ENCODE data around the gene PSEN2. TPM values are rescaled to one million over a fixed set of nuclear protein-coding genes. Genes with fewer than 3 reads are reported as not detected.

PSEN2 gene
- total and polyA plus RNA-seq, 2 of the 8 experiments (the other 6 are each of a cell fraction or from before 2014, with no cell fraction given), result 22.9 to 29.0 TPM

- FAIRE-seq (no peak), DNase-seq (ENCODE audit: low read depth in 1 of 2, low spot score in 2 of 2) (no peak)
- H2AK5ac ChIP-seq (ENCODE audit: low read depth, low read length), result no peak overlapping the region
- H3K4me2 ChIP-seq (ENCODE audit: insufficient read depth in 1 of 2, low read depth in 2 of 2, low read length in 2 of 2), result no peak overlapping the region
- ChIA-PET POLR2A (ENCODE audit: partially characterized antibody) (no interaction called here), CTCF (ENCODE audit: partially characterized antibody) (interaction anchor here (0.8 to 8.6 kb wide), 5 partner anchors 33 to 191 kb away, joined by 3 to 184 read pairs (median 3); no protein-coding TSS in a partner anchor)
- no peak overlapping the region for H4K5ac ChIP-seq (ENCODE audit: insufficient read length, low read depth, low read length)
- no peaks in the 10 kb centered on the region for H3K79me2 ChIP-seq (ENCODE audit: control insufficient read depth in 1 of 2, insufficient read depth in 2 of 2, low read length in 2 of 2)
- H3K27ac ChIP-seq (ENCODE audit: low read depth, low read length), result no peak overlapping the region
- no peak overlapping the region for H3K4ac ChIP-seq (replicated peaks; ENCODE audit: insufficient read length, low read depth, low read length)
- H2BK12ac ChIP-seq (ENCODE audit: low read depth, low read length), result no peak overlapping the region
- H3K36me3 ChIP-seq (ENCODE audit: control insufficient read depth in 2 of 4, insufficient read depth in 4 of 4, low read length in 3 of 4), result no peaks in the 10 kb centered on the region
- no peak overlapping the region for H2AFZ ChIP-seq (ENCODE audit: low read length)
- H3K14ac ChIP-seq (ENCODE audit: insufficient read length), result no peak overlapping the region
- no peak overlapping the region for H3K23ac ChIP-seq (ENCODE audit: insufficient read length)
- no peaks in the 10 kb centered on the region for H4K20me1 ChIP-seq (replicated peaks in 1 of 2; ENCODE audit: control insufficient read depth in 1 of 2, insufficient read depth in 2 of 2, low read length in 2 of 2)
- no peak overlapping the region for H2BK120ac ChIP-seq (replicated peaks; ENCODE audit: low read depth, low read length)
- no peaks in the 10 kb centered on the region; a peak in 2 of 7 replicates for H3K4me1 ChIP-seq (replicated peaks in 1 of 4; ENCODE audit: control insufficient read depth in 3 of 4, insufficient read depth in 4 of 4, low read length in 3 of 4)
- no peak overlapping the region for H3K56ac ChIP-seq (replicated peaks; ENCODE audit: insufficient read length, low read depth, low read length)
- H3K9me3 ChIP-seq (ENCODE audit: insufficient read depth in 2 of 2, low read depth in 1 of 2, low read length in 1 of 2), result no peaks in the 10 kb centered on the region
- no peak overlapping the region for H2BK15ac ChIP-seq (ENCODE audit: low read length)
- H2BK20ac ChIP-seq (ENCODE audit: low read length), result no peak overlapping the region
- no peaks in the 10 kb centered on the region for H3K27me3 ChIP-seq (replicated peaks in 1 of 4; ENCODE audit: control insufficient read depth in 3 of 4, extremely low read depth in 1 of 4, insufficient read depth in 3 of 4, low read length in 3 of 4)
- WGBS, 2 experiments (ENCODE audit: extremely low coverage in 1 of 2, insufficient coverage in 1 of 2, insufficient read length in 1 of 2, insufficient replicate concordance in 2 of 2, low coverage in 1 of 2, low lambda C conversion rate in 2 of 2, missing lambda C conversion rate in 1 of 2), result 85% methylated on average over 5 of the region's 5 CpGs; no CpG with 5 or more reads in 1 of the 2 experiments
- no peak for TF ChIP-seq POLR2AphosphoS5 (IDR thresholded peaks at IDR 0.05; ENCODE audit: low read depth, low read length)
- TF ChIP-seq USF2 (IDR thresholded peaks at IDR 0.05; ENCODE audit: low read length), result no peak
- no peak for TF ChIP-seq ASH2L (IDR thresholded peaks at IDR 0.05; ENCODE audit: low read length)
- no peak for TF ChIP-seq KDM5A (IDR thresholded peaks at IDR 0.05; ENCODE audit: low read length)
- TF ChIP-seq SP4 (IDR thresholded peaks at IDR 0.05; ENCODE audit: low read length), result no peak
- no peak overlapping the region for H4K91ac ChIP-seq (replicated peaks; ENCODE audit: insufficient read length, low read length)
- H3K79me1 ChIP-seq (ENCODE audit: low read depth, low read length), result no peaks in the 10 kb centered on the region
- H2BK5ac ChIP-seq (ENCODE audit: low read depth, low read length), result no peak overlapping the region
- no peaks in the 10 kb centered on the region for H3K23me2 ChIP-seq (ENCODE audit: low read depth, low read length)
- H4K8ac ChIP-seq (ENCODE audit: extremely low read depth, insufficient read depth, low read length), result no peak overlapping the region
- no peak overlapping the region for H3K18ac ChIP-seq (ENCODE audit: extremely low read depth, low read length)
- no peak overlapping the region for H3K4me3 ChIP-seq (ENCODE audit: extremely low read depth in 1 of 4, insufficient read depth in 2 of 4, low read depth in 3 of 4, low read length in 4 of 4)
- H3K9ac ChIP-seq (replicated peaks in 1 of 4; ENCODE audit: extremely low read depth in 1 of 4, low read depth in 3 of 4, low read length in 3 of 4), result no peak overlapping the region
Observed at GRCh38 chr1:226823643-226824042, 46.8 kb upstream of the PSEN2 start.
